ENCODE measurements around the gene TMEM44.

TMEM44 gene

GRCh38 chr3:194633349-194634004 lies at the start of gene TMEM44:
TMEM44 (minus strand) TSS chr3:194633419; CDS start chr3:194633215, 204 bp downstream.
- DNase-seq (ENCODE audit: low read depth) = peak; percentile 16

DNA sequence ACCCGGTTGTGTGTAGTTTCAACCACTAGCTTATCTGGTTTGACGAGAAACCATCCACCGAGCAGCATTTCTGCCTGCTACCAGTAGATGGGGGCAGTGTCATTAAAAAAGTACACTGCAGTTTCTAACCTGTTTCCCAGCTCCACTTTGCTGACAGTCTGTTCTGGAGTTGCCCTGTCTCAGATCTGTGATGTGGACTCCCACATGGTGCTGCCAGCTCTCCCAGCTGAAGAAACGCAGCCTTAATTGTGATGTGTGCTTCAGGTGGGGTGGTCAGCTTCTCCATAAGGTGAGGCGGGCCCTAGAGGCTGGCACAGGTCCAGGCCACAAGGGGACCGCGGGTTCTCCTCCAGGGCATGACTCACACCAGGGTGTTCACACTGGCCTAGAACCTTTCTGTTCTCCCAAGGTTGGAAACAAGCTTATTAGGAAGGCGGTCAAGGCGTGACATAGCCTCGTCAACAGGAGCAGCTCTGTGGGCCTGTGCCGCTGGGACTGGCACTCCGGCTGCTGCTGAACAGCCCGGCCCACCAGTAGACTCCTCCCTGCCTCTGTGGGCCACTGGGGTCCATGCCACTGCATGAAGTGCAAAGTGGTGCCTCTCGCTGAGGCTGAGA lies 49.6 kb upstream of the TMEM44 start:
- H3K4me3 ChIP-seq (ENCODE audit: low read depth, low read length) = no peak overlapping the region
- DNase-seq (ENCODE audit: low read depth) = peak; percentile 67

More at GRCh38 chr3:194633349-194634004, at the start of gene TMEM44:
- H3K4me3 ChIP-seq (ENCODE audit: low read depth, low read length) = peak within 1 kb of the TSS; percentile 72

GRCh38 chr3:194682189-194682693 lies 49.0 kb upstream of the TMEM44 start:
- H3K4me3 ChIP-seq (ENCODE audit: low read depth, low read length) = no peak overlapping the region

GRCh38 chr3:194680888-194681615 lies 47.8 kb upstream of the TMEM44 start:
- no peak overlapping the region for H3K4me3 ChIP-seq (ENCODE audit: low read depth, low read length)
- no peak for DNase-seq (ENCODE audit: low read depth)

More at GRCh38 chr3:194682189-194682693, 49.0 kb upstream of the TMEM44 start:
- DNase-seq (ENCODE audit: low read depth) = no peak

DNA sequence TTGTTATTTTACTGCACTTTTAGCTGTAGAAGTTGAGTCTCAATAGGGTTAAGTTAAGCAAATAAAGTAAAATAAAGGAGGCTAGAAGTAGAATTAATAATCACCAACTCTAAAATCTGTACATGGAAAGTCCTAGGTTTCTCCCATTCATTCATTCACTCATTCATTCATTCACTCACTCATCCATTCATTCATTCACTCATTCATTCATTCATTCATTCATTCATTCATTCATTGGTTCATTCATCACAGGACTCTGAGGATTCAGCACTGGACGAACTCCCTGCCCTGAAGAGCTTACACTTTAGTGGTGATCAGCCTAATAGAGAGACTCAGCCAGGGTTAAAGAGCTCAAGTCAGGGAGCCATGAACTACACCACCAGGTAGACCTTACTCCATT lies 43.3 kb upstream of the TMEM44 start:
- H3K4me3 ChIP-seq (ENCODE audit: low read depth, low read length) = no peak overlapping the region
- DNase-seq (ENCODE audit: low read depth) = no peak

- no peak overlapping the region for H3K4me3 ChIP-seq (ENCODE audit: low read depth, low read length)
- no peak for DNase-seq (ENCODE audit: low read depth)
These were observed 42.5 kb upstream of the TMEM44 start for GRCh38 chr3:194675680-194676079.

GRCh38 chr3:194675081-194675640 lies 41.9 kb upstream of the TMEM44 start:
- H3K4me3 ChIP-seq (ENCODE audit: low read depth, low read length) = no peak overlapping the region
- no peak for DNase-seq (ENCODE audit: low read depth)

DNA sequence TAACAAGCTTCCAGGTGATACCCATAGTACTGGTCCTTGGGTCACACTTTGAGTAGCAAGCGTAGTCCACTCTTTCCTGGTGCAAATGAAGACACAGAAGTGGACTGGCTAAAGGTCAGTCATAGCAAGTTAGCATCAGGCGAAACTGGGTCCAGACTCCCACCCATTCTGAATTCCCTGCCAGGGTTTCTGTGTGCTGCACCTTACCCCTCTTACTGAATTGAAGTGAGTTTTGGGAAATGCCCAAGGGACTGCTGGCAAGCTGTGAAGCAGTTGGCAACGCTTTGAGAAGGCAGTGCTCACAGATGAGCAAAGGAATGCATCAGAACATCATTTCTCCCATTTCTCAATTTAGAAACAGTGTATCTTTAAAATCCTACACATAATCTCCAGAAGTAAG lies 40.5 kb upstream of the TMEM44 start:
- H3K4me3 ChIP-seq (ENCODE audit: low read depth, low read length) = no peak overlapping the region
- no peak for DNase-seq (ENCODE audit: low read depth)

DNA sequence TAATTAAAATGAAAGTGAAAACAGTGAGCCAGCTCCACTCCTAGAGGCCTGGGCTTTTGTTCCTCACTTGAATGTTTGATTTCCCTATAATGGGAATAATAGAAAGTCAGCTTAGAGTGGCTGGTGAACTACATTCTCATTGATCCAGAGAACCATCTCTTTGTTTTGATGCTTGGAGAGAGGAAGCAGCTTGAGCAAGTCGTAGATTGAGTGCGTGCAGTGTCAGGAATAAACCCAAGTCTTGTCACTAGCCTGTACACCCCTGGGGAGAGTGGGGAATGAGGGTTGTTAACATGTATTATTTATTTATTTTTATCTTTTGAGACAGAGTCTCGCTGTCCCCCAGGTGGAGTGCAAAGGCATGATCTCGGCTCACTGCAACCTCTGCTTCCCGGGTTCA lies 39.7 kb upstream of the TMEM44 start:
- H3K4me3 ChIP-seq (ENCODE audit: low read depth, low read length) = peak overlapping the region; percentile 93
- DNase-seq (ENCODE audit: low read depth) = no peak

DNA sequence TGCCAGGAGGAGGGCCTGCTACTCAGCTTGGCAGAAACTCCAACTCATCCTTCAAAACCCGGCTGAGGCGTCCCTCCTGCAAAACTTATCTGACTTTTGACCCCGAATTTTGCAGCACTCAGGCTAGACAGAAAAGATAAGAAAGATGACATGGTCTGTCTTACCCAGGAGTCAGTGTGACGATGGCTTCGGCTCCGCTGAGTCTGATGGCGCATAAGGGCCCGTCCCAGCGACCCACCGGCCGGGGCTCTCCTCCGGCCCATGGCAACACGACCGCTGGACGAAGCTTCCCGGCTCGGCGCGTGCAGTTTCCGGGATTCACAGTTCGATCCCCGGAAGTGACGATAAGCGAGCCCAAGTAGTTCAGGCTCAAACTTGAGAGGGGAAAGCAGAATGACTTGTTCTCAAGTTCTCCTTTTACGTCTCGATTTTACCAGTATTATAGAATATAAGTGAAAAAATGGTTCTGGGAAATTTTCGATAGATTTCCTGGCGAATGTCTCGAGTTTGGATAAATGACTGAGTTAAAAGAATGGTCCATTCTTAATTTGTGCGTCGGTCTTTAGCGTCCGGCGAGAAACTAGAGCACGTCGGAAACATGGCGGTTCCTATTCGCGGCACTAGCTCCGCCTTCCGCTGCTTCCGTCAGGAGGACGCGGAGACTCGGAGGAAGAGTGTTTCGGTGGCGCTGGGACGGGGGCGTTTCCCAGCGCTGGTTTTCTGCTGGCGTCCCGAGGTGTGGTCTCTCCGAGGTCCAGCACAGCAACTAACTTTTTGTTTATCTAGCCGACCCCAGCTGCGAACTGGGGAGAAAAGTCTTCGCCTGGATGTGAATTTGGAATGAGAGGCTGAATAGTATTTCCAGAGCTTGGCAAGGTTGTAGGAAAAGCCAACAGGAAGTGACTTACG lies 38.9 kb upstream of the TMEM44 start, which contains the start of gene LSG1:
TSS of gene LSG1 (minus strand) at position 292 of the 909 bp plus-strand sequence. CDS start at position 263, 29 bp downstream.
- peak; percentile 84 for DNase-seq (ENCODE audit: low read depth)
- H3K4me3 ChIP-seq (ENCODE audit: low read depth, low read length) = peak within 1 kb of the TSS; percentile 93

- peak overlapping the region; percentile 93 for H3K4me3 ChIP-seq (ENCODE audit: low read depth, low read length)
- no peak for DNase-seq (ENCODE audit: low read depth)
These were observed 38.3 kb upstream of the TMEM44 start for GRCh38 chr3:194671511-194671899.

- no peak overlapping the region for H3K4me3 ChIP-seq (ENCODE audit: low read depth, low read length)
- no peak for DNase-seq (ENCODE audit: low read depth)
These were observed 34.1 kb upstream of the TMEM44 start for GRCh38 chr3:194667363-194667762.

DNA sequence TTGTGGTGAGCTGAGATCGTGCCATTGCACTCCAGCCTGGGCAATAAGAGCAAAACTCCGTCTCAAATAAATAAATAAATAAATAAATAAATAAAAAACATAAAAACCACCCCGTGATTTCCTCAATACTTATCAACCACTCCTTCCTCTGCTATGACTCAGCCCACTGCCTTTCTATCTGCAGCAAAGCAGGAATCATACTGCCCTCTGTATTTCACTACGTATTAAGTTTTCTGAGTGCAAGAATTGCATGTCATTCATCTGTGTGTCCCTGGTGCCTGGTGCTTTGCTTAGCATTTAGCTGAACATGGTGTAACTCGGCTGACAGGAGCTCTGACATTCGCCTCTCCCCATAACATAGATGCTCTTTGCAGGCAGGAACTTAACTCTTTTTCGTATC lies 31.6 kb upstream of the TMEM44 start:
- no peak for DNase-seq (ENCODE audit: low read depth)
- H3K4me3 ChIP-seq (ENCODE audit: low read depth, low read length) = no peak overlapping the region

- no peak for DNase-seq (ENCODE audit: low read depth)
- H3K4me3 ChIP-seq (ENCODE audit: low read depth, low read length) = no peak overlapping the region
These were observed 28.7 kb upstream of the TMEM44 start for GRCh38 chr3:194661946-194662345.

- no peak for DNase-seq (ENCODE audit: low read depth)
- H3K4me3 ChIP-seq (ENCODE audit: low read depth, low read length) = no peak overlapping the region
These were observed 28.2 kb upstream of the TMEM44 start for GRCh38 chr3:194661374-194661773.

GRCh38 chr3:194659778-194660177 lies 26.6 kb upstream of the TMEM44 start:
- DNase-seq (ENCODE audit: low read depth) = no peak
- no peak overlapping the region for H3K4me3 ChIP-seq (ENCODE audit: low read depth, low read length)

- no peak for DNase-seq (ENCODE audit: low read depth)
These were observed 25.4 kb upstream of the TMEM44 start for GRCh38 chr3:194658477-194659242.

DNA sequence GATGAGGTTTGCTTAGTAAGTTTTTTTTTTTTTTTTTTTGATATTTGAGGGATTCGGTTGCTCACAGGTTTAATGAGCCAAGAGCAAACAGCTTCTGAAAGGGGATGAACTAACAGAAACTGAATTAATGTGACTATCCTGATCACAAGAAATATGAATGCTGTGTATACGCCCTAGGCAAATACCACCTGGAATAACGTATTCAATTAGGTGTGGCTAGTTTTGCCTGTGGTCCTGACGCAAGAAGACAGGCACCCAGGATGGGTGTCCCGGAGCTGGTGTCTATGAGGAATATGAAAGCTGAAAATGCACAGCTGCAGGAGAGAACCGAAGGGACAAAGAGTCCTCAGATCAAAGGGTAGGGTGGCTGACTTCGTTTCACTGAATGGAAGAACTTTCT lies 24.2 kb upstream of the TMEM44 start:
- H3K4me3 ChIP-seq (ENCODE audit: low read depth, low read length) = no peak overlapping the region
- DNase-seq (ENCODE audit: low read depth) = no peak

More at GRCh38 chr3:194658477-194659242, 25.4 kb upstream of the TMEM44 start:
- no peak overlapping the region for H3K4me3 ChIP-seq (ENCODE audit: low read depth, low read length)
